Progenitor cell of endocrine pancreas (in vitro differentiated cells): Measurements from ENCODE around the gene CIAO1. TPM values are rescaled to one million over a fixed set of nuclear protein-coding genes. Genes with fewer than 3 reads are reported as not detected.

Experiments used
- DNase-seq: peaks from one replicate; pipeline ENCODE4 v3.0.0; 2021; ENCODE audit warnings: low spot score; ENCODE audit not compliant: unreplicated experiment
- H3K27ac Mint-ChIP-seq: 2 replicates; pipeline ENCODE4 v1.8.0; 2021; ENCODE audit warnings: mild to moderate bottlenecking, moderate library complexity, mixed read lengths
- H3K27me3 Mint-ChIP-seq: 2 replicates; pipeline ENCODE4 v1.8.0; 2021; ENCODE audit warnings: mixed read lengths
- H3K36me3 Mint-ChIP-seq: 2 replicates; pipeline ENCODE4 v1.8.0; 2022; ENCODE audit warnings: mixed read lengths; ENCODE audit not compliant: insufficient read depth
- H3K4me1 Mint-ChIP-seq: 2 replicates; pipeline ENCODE4 v1.8.0; 2021; ENCODE audit warnings: low read depth, mixed read lengths
- H3K4me3 Mint-ChIP-seq: 2 replicates; pipeline ENCODE4 v1.8.0; 2021; ENCODE audit warnings: low read depth, mild to moderate bottlenecking, moderate library complexity, mixed read lengths
- H3K9me3 Mint-ChIP-seq: 2 replicates; pipeline ENCODE4 v1.8.0; 2021; ENCODE audit warnings: low read depth, mixed read lengths
- CTCF ChIP-seq: fragments of 200-600 bp; sonication (generic); IDR thresholded peaks from one replicate; pipeline ENCODE4 v1.5.0; 2021; ENCODE audit warnings: antibody characterized with exemption, mild to moderate bottlenecking; ENCODE audit not compliant: unreplicated experiment
- total RNA-seq: library from RNA; stranded (reverse); gene quantifications from 2 replicates; pipeline ENCODE4 v1.2.1, GENCODE V29; 2021

CIAO1 gene
- total RNA-seq, 1 donor from 2014 or later: 77.1 TPM

DNA sequence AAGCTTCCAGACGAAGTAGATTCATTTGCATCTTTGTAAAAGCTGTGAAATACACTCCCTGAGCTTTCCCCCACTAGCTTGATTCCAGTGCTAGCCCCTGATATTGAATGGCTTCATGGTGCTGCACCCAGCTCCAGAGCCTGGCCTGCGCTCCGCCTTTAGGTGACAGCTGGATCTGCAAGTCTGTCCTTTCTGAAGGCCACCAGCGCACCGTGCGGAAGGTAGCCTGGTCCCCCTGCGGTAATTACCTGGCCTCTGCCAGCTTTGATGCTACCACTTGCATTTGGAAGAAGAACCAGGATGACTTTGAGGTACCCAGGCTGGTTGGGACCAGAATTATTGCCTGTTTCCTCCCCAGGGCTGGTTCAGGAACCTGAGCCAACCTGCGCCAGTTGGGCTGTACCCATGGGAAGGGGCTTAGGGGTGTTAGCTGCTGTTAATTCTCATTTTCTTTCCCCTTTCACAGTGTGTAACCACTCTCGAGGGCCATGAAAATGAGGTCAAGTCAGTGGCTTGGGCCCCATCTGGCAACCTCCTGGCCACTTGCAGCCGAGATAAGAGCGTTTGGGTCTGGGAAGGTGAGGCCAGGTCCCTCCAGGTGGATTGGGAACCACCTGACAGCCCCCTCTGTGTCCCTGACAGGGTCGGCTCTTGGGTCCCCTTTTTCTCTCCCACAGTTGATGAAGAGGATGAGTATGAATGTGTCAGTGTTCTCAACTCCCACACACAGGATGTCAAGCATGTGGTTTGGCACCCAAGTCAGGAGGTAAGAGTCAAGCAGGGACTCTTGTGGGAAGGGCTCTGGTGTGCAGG lies 1.3 kb downstream of the CIAO1 start:
- peak overlapping the region; percentile 99 for H3K4me3 Mint-ChIP-seq
- no peaks in the 10 kb centered on the region for H3K9me3 Mint-ChIP-seq
- H3K4me1 Mint-ChIP-seq: peaks cover 18% of the 10 kb centered on the region
- H3K36me3 Mint-ChIP-seq: peaks cover 9% of the 10 kb centered on the region
- TF ChIP-seq CTCF: peak; percentile 33
- no peaks in the 10 kb centered on the region for H3K27me3 Mint-ChIP-seq
- H3K27ac Mint-ChIP-seq: peak overlapping the region; percentile 90
- DNase-seq: no peak

GRCh38 chr2:96271995-96272394 lies 6.0 kb downstream of the CIAO1 start:
- peaks cover 5% of the 10 kb centered on the region for H3K4me1 Mint-ChIP-seq
- TF ChIP-seq CTCF: no peak
- no peaks in the 10 kb centered on the region for H3K9me3 Mint-ChIP-seq
- no peak overlapping the region for H3K27ac Mint-ChIP-seq
- no peak for DNase-seq
- no peak overlapping the region for H3K4me3 Mint-ChIP-seq
- H3K27me3 Mint-ChIP-seq: no peaks in the 10 kb centered on the region
- peaks cover 27% of the 10 kb centered on the region for H3K36me3 Mint-ChIP-seq

DNA sequence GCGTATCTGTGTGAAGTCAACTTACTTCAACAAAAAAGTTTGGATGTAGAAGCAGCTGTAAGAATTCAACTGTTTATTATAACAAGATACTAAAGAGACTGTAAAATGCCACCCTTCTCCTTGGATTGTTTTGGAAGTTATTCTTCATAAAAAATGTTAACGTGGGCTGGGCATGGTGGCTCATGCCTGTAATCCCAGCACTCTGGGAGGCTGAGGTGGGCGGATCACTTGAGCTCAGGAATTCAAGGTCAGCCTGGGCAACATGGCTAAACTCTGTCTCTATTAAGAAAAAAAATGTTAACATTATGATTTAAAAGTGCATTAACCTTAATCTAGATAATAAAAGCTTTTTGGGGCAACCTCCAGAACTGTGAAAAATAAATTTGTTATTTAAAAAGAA lies 7.7 kb downstream of the CIAO1 start:
- H3K4me1 Mint-ChIP-seq: no peaks in the 10 kb centered on the region
- TF ChIP-seq CTCF: no peak
- H3K36me3 Mint-ChIP-seq: peaks cover 35% of the 10 kb centered on the region
- no peak overlapping the region for H3K27ac Mint-ChIP-seq
- H3K27me3 Mint-ChIP-seq: no peaks in the 10 kb centered on the region
- H3K9me3 Mint-ChIP-seq: no peaks in the 10 kb centered on the region
- no peak for DNase-seq
- no peak overlapping the region for H3K4me3 Mint-ChIP-seq

DNA sequence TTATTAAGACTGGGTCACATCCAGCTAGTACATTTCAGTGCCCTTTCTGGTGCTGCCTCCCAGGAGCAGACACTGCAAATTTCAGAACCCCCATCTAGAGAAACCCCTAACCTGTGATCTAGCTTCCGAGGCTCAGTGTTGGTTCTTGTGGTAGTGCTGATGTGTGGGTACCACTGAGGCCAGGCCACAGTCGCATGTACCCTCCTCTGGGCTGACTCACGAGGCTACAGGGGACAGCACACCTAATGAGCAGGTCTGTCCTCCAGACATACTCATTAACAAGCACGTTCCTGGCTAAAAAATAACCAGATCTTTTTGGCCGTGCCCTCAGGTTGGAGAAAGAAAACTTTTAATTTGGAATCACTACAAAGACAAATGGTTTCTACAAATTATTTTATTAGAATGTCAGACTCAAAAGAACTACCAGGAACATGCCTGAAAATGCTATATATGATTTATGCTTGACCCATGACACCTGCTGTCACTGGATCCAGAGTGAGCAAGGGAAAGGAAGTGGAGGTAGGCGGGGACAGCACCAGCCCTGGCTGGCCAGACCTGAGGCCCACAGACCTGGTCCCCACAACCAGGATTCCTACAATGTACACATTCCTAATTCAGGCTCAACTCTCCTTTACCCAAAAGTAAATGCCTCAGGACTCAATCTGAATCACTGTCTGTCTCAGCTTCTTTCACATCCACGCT lies 8.5 kb downstream of the CIAO1 start:
- no peak for TF ChIP-seq CTCF
- Mint-ChIP-seq H3K4me1 (no peaks in the 10 kb centered on the region), H3K36me3 (peaks cover 39% of the 10 kb centered on the region), H3K9me3 (no peaks in the 10 kb centered on the region), H3K27ac (peak overlapping the region; percentile 52), H3K4me3 (no peak overlapping the region), H3K27me3 (no peaks in the 10 kb centered on the region)
- no peak for DNase-seq

DNA sequence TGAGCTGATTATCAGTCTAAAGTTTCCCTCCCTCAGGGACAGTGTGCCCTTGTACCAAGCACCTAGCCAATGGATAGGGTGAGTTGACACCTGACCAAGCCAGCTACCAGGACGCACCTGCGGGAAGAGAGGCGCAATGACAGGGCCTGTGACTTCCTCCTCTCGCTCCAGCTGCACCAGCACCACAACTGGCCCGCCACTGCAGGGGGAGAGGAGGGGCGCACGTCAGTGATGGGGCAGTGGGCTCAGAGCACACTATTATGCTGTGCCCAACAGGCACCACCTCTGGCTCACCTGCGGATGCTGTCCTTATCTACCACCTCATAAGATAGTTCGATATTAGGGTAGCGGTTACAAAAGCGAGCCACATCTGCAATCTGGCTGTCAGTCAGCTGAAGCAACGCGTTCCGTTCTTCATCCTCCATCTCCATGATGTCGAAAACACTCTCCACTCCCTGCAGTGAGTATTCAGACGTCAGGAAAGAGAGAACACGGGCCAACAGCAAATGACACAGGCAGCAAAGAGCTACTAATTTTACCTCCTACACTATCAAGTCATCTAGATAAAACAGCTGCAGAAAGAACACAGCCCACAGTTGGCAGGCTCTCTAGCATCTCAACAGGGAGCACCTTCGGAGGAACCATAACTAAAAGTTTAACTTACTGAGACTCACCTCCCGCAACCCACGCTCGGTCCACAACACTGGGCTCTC lies 10.9 kb downstream of the CIAO1 start:
- no peak overlapping the region for H3K4me3 Mint-ChIP-seq
- H3K4me1 Mint-ChIP-seq: no peaks in the 10 kb centered on the region
- no peak for TF ChIP-seq CTCF
- H3K9me3 Mint-ChIP-seq: no peaks in the 10 kb centered on the region
- H3K36me3 Mint-ChIP-seq: peaks cover 43% of the 10 kb centered on the region
- H3K27ac Mint-ChIP-seq: peak overlapping the region; percentile 56
- no peak for DNase-seq
- H3K27me3 Mint-ChIP-seq: no peaks in the 10 kb centered on the region
